ENCODE measurements around the gene SPA17. TPM values are rescaled to one million over a fixed set of nuclear protein-coding genes. Genes with fewer than 3 reads are reported as not detected.

SPA17 gene
- total and polyA plus RNA-seq, 2 of the 8 experiments (the other 6 are each of a cell fraction or from before 2014, with no cell fraction given) = 3.7 to 5.2 TPM

DNA sequence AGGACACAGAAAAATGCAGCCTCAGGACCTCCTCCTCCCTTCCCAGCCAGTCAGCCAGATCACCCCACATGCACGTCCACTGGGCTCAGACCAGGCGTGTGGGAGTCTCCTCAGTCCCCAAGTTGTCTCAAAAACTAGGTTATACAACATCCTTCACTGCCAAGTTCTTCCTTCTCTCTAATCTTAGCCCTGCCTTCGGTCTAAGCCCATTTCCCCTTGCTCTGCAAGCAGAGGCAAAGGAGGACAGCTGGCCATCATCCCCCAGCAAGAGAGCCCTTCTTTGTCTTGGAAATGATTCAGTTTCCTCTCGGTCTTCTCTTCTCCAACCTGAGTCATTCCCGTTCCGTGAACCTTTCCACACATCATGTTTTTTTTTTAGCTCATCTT lies 52.0 kb downstream of the SPA17 start (continued):
- TF ChIP-seq EGR1 (IDR thresholded peaks at IDR 0.05; ENCODE audit: borderline replicate concordance, low read depth, low read length) (no peak), NANOG (IDR thresholded peaks at IDR 0.05; ENCODE audit: insufficient read depth, low read depth, low read length, poor library complexity, severe bottlenecking) (no peak), EZH2 (IDR thresholded peaks at IDR 0.05; ENCODE audit: low read depth, low read length, severe bottlenecking) (no peak), POLR2AphosphoS5 (IDR thresholded peaks at IDR 0.05; ENCODE audit: low read depth, low read length) (no peak), SP4 (IDR thresholded peaks at IDR 0.05; ENCODE audit: low read length) (no peak)
- TF ChIP-seq, protein P1, sequence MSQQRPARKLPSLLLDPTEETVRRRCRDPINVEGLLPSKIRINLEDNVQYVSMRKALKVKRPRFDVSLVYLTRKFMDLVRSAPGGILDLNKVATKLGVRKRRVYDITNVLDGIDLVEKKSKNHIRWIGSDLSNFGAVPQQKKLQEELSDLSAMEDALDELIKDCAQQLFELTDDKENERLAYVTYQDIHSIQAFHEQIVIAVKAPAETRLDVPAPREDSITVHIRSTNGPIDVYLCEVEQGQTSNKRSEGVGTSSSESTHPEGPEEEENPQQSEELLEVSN (IDR thresholded peaks at IDR 0.05) = no peak

Data from H1 (cell line).